ENCODE measurements around the gene LGALS8.

The LGALS8 gene

GRCh38 chr1:236589531-236589930, 65.7 kb downstream of the LGALS8 start:
- DNase-seq (ENCODE audit: low spot score) = no peak

- no peak for DNase-seq (ENCODE audit: low spot score)
Observed at GRCh38 chr1:236590553-236591150, 66.9 kb downstream of the LGALS8 start.

GRCh38 chr1:236602171-236602570, 78.4 kb downstream of the LGALS8 start:
- DNase-seq (ENCODE audit: low spot score) = no peak

Measured in AG08395 (cell line).